HFFc6 (cell line): Measurements from ENCODE around the gene CTTNBP2NL. TPM values are rescaled to one million over a fixed set of nuclear protein-coding genes. Genes with fewer than 3 reads are reported as not detected.
"Not testable (repeated sequence)": the region's sequence is repeated elsewhere in the genome, so short reads cannot be mapped to it uniquely, and the experiment has no call there.

Experiments used
- DNase-seq: peaks from one replicate; pipeline ENCODE4 v3.0.0-alpha.2; 2018
- H3K27ac Mint-ChIP-seq: 2 replicates; pipeline ENCODE4 v1.8.0; 2020; ENCODE audit warnings: mild to moderate bottlenecking, mixed read lengths
- H3K27me3 Mint-ChIP-seq: 2 replicates; pipeline ENCODE4 v1.8.0; 2021; ENCODE audit warnings: mild to moderate bottlenecking, moderate library complexity, mixed read lengths; ENCODE audit not compliant: insufficient read depth
- H3K36me3 Mint-ChIP-seq: 2 replicates; pipeline ENCODE4 v1.8.0; 2021; ENCODE audit warnings: low read depth, mixed read lengths
- H3K4me1 Mint-ChIP-seq: 2 replicates; pipeline ENCODE4 v1.8.0; 2020; ENCODE audit warnings: low read depth, mixed read lengths
- H3K4me3 Mint-ChIP-seq: 2 replicates; pipeline ENCODE4 v1.8.0; 2020; ENCODE audit warnings: mild to moderate bottlenecking, moderate library complexity, mixed read lengths
- H3K9me3 Mint-ChIP-seq: 2 replicates; pipeline ENCODE4 v1.8.0; 2020; ENCODE audit warnings: mild to moderate bottlenecking, mixed read lengths
- CTCF ChIP-seq: fragments of 200-600 bp; sonication (generic); IDR thresholded peaks from 2 replicates; pipeline ENCODE4 v1.5.0; 2021; ENCODE audit warnings: antibody characterized with exemption, mild to moderate bottlenecking
- total RNA-seq, 6 experiments: library from RNA; stranded (reverse); fragmentation: NEBNext Ultra II Directional; extraction: Animal tissue kit (Norgen Biotek cat#: 25700); gene quantifications; 2 replicates in 1 of 6; 3 replicates in 5 of 6; pipeline ENCODE4 v1.2.3, GENCODE V29; 2021

CTTNBP2NL gene
- total RNA-seq, 6 experiments from 2014 or later, result 71.9 to 80.8 (median 76.5) TPM

- no peak for DNase-seq
- H3K4me1 Mint-ChIP-seq, result peaks cover 63% of the 10 kb centered on the region
- H3K36me3 Mint-ChIP-seq, result no peaks in the 10 kb centered on the region
- peaks cover 11% of the 10 kb centered on the region for H3K27me3 Mint-ChIP-seq
- TF ChIP-seq CTCF, result no peak
- H3K9me3 Mint-ChIP-seq, result no peaks in the 10 kb centered on the region
- peak overlapping the region; percentile 78 for H3K27ac Mint-ChIP-seq
- H3K4me3 Mint-ChIP-seq, result peak overlapping the region; percentile 69
These were observed 7.6 kb upstream of the CTTNBP2NL start for GRCh38 chr1:112388436-112388835.

- H3K36me3 Mint-ChIP-seq, result no peaks in the 10 kb centered on the region
- no peak for DNase-seq
- no peaks in the 10 kb centered on the region for H3K9me3 Mint-ChIP-seq
- no peak for TF ChIP-seq CTCF
- peak overlapping the region; percentile 53 for H3K27ac Mint-ChIP-seq
- peaks cover 4% of the 10 kb centered on the region; the same call in 1 of the 2 replicates for H3K27me3 Mint-ChIP-seq
- H3K4me3 Mint-ChIP-seq, result no peak overlapping the region
- H3K4me1 Mint-ChIP-seq, result peaks cover 69% of the 10 kb centered on the region
These were observed 6.3 kb upstream of the CTTNBP2NL start for GRCh38 chr1:112389689-112390088.

GRCh38 chr1:112390335-112390734 is 5.7 kb upstream of the CTTNBP2NL start:
- H3K27me3 Mint-ChIP-seq, H3K9me3 Mint-ChIP-seq, DNase-seq, H3K36me3 Mint-ChIP-seq: not testable (repeated sequence)
- Mint-ChIP-seq H3K27ac (peak overlapping the region; percentile 86; the same call in 1 of the 2 replicates), H3K4me3 (peak overlapping the region; percentile 89), H3K4me1 (peaks cover 70% of the 10 kb centered on the region)

- Mint-ChIP-seq H3K9me3 (no peaks in the 10 kb centered on the region), H3K36me3 (no peaks in the 10 kb centered on the region), H3K4me1 (peaks cover 76% of the 10 kb centered on the region), H3K27me3 (peaks cover 4% of the 10 kb centered on the region), H3K4me3 (peak overlapping the region; percentile 89), H3K27ac (peak overlapping the region; percentile 86)
- peak; percentile 96 for TF ChIP-seq CTCF
- peak; percentile 87 for DNase-seq
These were observed 5.0 kb upstream of the CTTNBP2NL start for GRCh38 chr1:112390775-112391602.

GRCh38 chr1:112391603-112391940 is 4.4 kb upstream of the CTTNBP2NL start:
- peaks cover 1% of the 10 kb centered on the region for H3K36me3 Mint-ChIP-seq
- peaks cover 6% of the 10 kb centered on the region for H3K27me3 Mint-ChIP-seq
- H3K4me3 Mint-ChIP-seq, result peak overlapping the region; percentile 89
- H3K9me3 Mint-ChIP-seq, result no peaks in the 10 kb centered on the region
- no peak for DNase-seq
- peak overlapping the region; percentile 86 for H3K27ac Mint-ChIP-seq
- TF ChIP-seq CTCF, result no peak
- H3K4me1 Mint-ChIP-seq, result peaks cover 77% of the 10 kb centered on the region

- H3K4me3 Mint-ChIP-seq, result peak overlapping the region; percentile 68
- no peak for DNase-seq
- TF ChIP-seq CTCF, result no peak
- peaks cover 6% of the 10 kb centered on the region for H3K27me3 Mint-ChIP-seq
- no peaks in the 10 kb centered on the region for H3K9me3 Mint-ChIP-seq
- H3K4me1 Mint-ChIP-seq, result peaks cover 86% of the 10 kb centered on the region
- H3K36me3 Mint-ChIP-seq, result peaks cover 20% of the 10 kb centered on the region
- peak overlapping the region; percentile 87 for H3K27ac Mint-ChIP-seq
These were observed 2.4 kb upstream of the CTTNBP2NL start for GRCh38 chr1:112393631-112393974.
